Nucleus accumbens (tissue), 56 donors: ENCODE data around the gene SESN1.
"Not testable (repeated sequence)": the region's sequence is repeated elsewhere in the genome, so short reads cannot be mapped to it uniquely, and the experiment has no call there.

Source experiments
- DNase-seq, 56 donors: peaks; one replicate each; lab custom pipeline; 2025; lab: John Stamatoyannopoulos, UW

Gene SESN1

GRCh38 chr6:109006818-109007217 lies 87.8 kb downstream of the SESN1 start:
- DNase-seq: no peak

- no peak for DNase-seq
These were observed 91.8 kb downstream of the SESN1 start for GRCh38 chr6:109002882-109003281.

- DNase-seq: peak in 4 of 56 donors; percentile 3 to 26 (median 14)
These were observed 92.5 kb downstream of the SESN1 start for GRCh38 chr6:109002051-109002697.

- DNase-seq: no peak
These were observed 93.3 kb downstream of the SESN1 start for GRCh38 chr6:109001291-109001894.

- no peak for DNase-seq
These were observed 94.4 kb downstream of the SESN1 start for GRCh38 chr6:109000289-109000688.

- DNase-seq: no peak
These were observed 95.2 kb downstream of the SESN1 start for GRCh38 chr6:108999428-108999827.

GRCh38 chr6:108998485-108998884 lies 96.2 kb downstream of the SESN1 start:
- peak in 3 of 56 donors; percentile 3 to 17 (median 14) for DNase-seq

- no peak for DNase-seq
These were observed 98.4 kb downstream of the SESN1 start for GRCh38 chr6:108996208-108996607.

GRCh38 chr6:108995296-108995695 lies 99.3 kb downstream of the SESN1 start:
- DNase-seq: no peak

- DNase-seq: no peak
These were observed 100.8 kb downstream of the SESN1 start for GRCh38 chr6:108993876-108994275.

- no peak for DNase-seq
These were observed 104.9 kb downstream of the SESN1 start for GRCh38 chr6:108989700-108990099.

- no peak for DNase-seq
These were observed 105.9 kb downstream of the SESN1 start for GRCh38 chr6:108988765-108989164.

- DNase-seq: no peak
These were observed 106.3 kb downstream of the SESN1 start for GRCh38 chr6:108988296-108988695.

- no peak for DNase-seq
These were observed 107.5 kb downstream of the SESN1 start for GRCh38 chr6:108987156-108987555.

GRCh38 chr6:108985301-108985700 lies 109.3 kb downstream of the SESN1 start:
- DNase-seq: no peak

GRCh38 chr6:108983151-108983550 lies 111.5 kb downstream of the SESN1 start:
- DNase-seq: no peak

GRCh38 chr6:108982154-108983113 lies 112.2 kb downstream of the SESN1 start:
- DNase-seq: no peak

GRCh38 chr6:108978638-108979037 lies 116.0 kb downstream of the SESN1 start:
- not testable (repeated sequence) for DNase-seq

- DNase-seq: no peak
These were observed 120.4 kb downstream of the SESN1 start for GRCh38 chr6:108974201-108974600.

- no peak for DNase-seq
These were observed 124.9 kb downstream of the SESN1 start for GRCh38 chr6:108969776-108970175.
